Muscle layer of duodenum (tissue), 2 donors: ENCODE measurements around the gene HPS4.

Source experiments
- H3K27ac ChIP-seq: one replicate; pipeline ENCODE4 v1.7.0; 2013; ENCODE audit warnings: mild to moderate bottlenecking, low read length
- H3K27me3 ChIP-seq: one replicate; pipeline ENCODE4 v1.7.0; 2013; ENCODE audit warnings: low read depth, mild to moderate bottlenecking, control low read depth, low read length
- H3K36me3 ChIP-seq, 2 donors: one replicate each; pipeline ENCODE4 v1.7.0; 2013; ENCODE audit warnings: low read length in 2 of 2, control low read depth in 1 of 2, mild to moderate bottlenecking in 1 of 2; ENCODE audit not compliant: insufficient read depth in 2 of 2, control insufficient read depth in 1 of 2
- H3K4me1 ChIP-seq, 2 donors: one replicate each; pipeline ENCODE4 v1.7.0; 2013; ENCODE audit warnings: low read length in 2 of 2, mild to moderate bottlenecking in 2 of 2, control low read depth in 1 of 2, moderate library complexity in 1 of 2; ENCODE audit not compliant: insufficient read depth in 2 of 2, control insufficient read depth in 1 of 2
- H3K4me3 ChIP-seq, 2 donors: one replicate each; pipeline ENCODE4 v1.7.0; 2013; ENCODE audit warnings: low read length in 2 of 2, low read depth in 1 of 2, mild to moderate bottlenecking in 1 of 2
- H3K9me3 ChIP-seq, 2 donors: one replicate each; pipeline ENCODE4 v1.7.0; 2013; ENCODE audit warnings: low read length in 2 of 2, control low read depth in 1 of 2, mild to moderate bottlenecking in 1 of 2; ENCODE audit not compliant: control insufficient read depth in 1 of 2
- donor health status: healthy.

The HPS4 gene

GRCh38 chr22:26492220-26492619, 8.6 kb upstream of the HPS4 start:
- no peak overlapping the region for H3K27ac ChIP-seq
- H3K27me3 ChIP-seq: no peaks in the 10 kb centered on the region
- peaks cover 77 to 91% of the 10 kb centered on the region in 2 donors for H3K36me3 ChIP-seq

GRCh38 chr22:26489447-26490036, 6.0 kb upstream of the HPS4 start:
- no peaks in the 10 kb centered on the region for H3K9me3 ChIP-seq
- no peak overlapping the region for H3K27ac ChIP-seq
- H3K27me3 ChIP-seq: no peaks in the 10 kb centered on the region
- H3K4me1 ChIP-seq: peaks cover 3 to 15% of the 10 kb centered on the region in 2 donors
- H3K4me3 ChIP-seq: no peak overlapping the region
- H3K36me3 ChIP-seq: peaks cover 56 to 68% of the 10 kb centered on the region in 2 donors

More at GRCh38 chr22:26492220-26492619, 8.6 kb upstream of the HPS4 start:
- H3K9me3 ChIP-seq: no peaks in the 10 kb centered on the region
- H3K4me1 ChIP-seq: no peaks in the 10 kb centered on the region
- H3K4me3 ChIP-seq: no peak overlapping the region

- no peaks in the 10 kb centered on the region for H3K27me3 ChIP-seq
- no peaks in the 10 kb centered on the region for H3K9me3 ChIP-seq
- peaks cover 8 to 22% of the 10 kb centered on the region in 2 donors for H3K4me1 ChIP-seq
- H3K27ac ChIP-seq: no peak overlapping the region
- peaks cover 42 to 53% of the 10 kb centered on the region in 2 donors for H3K36me3 ChIP-seq
- H3K4me3 ChIP-seq: no peak overlapping the region
Measured at GRCh38 chr22:26487996-26488395, 4.4 kb upstream of the HPS4 start.

GRCh38 chr22:26486394-26486793, 2.8 kb upstream of the HPS4 start:
- H3K9me3 ChIP-seq: no peaks in the 10 kb centered on the region
- no peak overlapping the region for H3K27ac ChIP-seq
- H3K27me3 ChIP-seq: no peaks in the 10 kb centered on the region
- H3K4me1 ChIP-seq: peaks cover 8 to 38% of the 10 kb centered on the region in 2 donors
- H3K36me3 ChIP-seq: peaks cover 30 to 37% of the 10 kb centered on the region in 2 donors
- no peak overlapping the region for H3K4me3 ChIP-seq

DNA sequence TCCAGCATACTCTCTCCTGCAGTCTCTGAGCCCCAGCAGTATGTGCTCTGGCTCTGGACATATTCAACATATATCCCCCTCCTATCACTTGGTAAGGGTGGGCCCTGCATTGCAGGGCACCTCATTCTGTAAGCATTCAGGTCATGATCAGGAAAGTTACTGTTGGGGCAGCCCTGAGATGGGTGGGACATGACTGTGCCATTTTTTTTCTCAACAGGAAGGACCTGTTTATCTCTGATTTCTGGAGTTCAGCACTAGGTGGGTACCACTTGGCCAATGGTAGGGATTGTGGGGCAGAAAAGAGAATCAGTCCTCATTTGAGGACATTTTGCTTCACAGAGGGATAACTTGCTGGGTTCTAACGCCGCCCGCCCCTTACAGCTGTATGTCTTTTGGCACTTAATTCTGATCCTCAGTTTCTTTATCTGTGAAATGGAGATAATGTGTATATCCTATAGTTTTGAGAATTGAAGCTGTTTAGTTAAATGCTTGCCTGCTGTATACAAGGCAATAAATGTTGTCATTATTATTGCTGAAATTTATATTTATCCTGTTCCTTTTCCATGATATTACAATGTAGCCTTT, 2.3 kb upstream of the HPS4 start:
- Histone ChIP-seq H3K27me3 (no peaks in the 10 kb centered on the region), H3K9me3 (no peaks in the 10 kb centered on the region), H3K36me3 (peaks cover 30 to 32% of the 10 kb centered on the region in 2 donors), H3K4me1 (peaks cover 8 to 43% of the 10 kb centered on the region in 2 donors), H3K4me3 (no peak overlapping the region), H3K27ac (no peak overlapping the region)

GRCh38 chr22:26485013-26485412, 1.4 kb upstream of the HPS4 start:
- Histone ChIP-seq H3K27ac (no peak overlapping the region), H3K9me3 (no peaks in the 10 kb centered on the region)

DNA sequence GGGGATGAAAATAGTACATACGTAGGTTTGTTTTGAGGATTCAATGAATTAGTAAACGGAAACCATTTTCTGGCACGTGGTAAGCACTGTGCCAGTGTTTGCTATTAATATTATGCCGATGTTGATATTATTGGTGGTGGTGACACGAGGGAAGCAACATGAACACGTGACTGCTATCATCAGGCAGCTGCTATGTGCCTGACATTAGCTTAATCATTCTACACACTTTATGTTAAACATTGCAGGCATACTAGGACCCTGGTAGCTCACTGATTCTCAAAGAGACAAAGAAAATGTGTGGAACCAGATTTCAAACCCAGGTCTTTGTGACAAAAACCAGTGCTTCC, 750 bp upstream of the HPS4 start:
- Histone ChIP-seq H3K27ac (peak overlapping the region; percentile 84), H3K4me1 (peaks cover 8 to 59% of the 10 kb centered on the region in 2 donors), H3K27me3 (no peaks in the 10 kb centered on the region), H3K4me3 (peak overlapping the region; percentile 93 to 94), H3K9me3 (no peaks in the 10 kb centered on the region), H3K36me3 (peaks cover 17 to 19% of the 10 kb centered on the region in 2 donors)

More at GRCh38 chr22:26485013-26485412, 1.4 kb upstream of the HPS4 start:
- Histone ChIP-seq H3K36me3 (peaks cover 24 to 26% of the 10 kb centered on the region in 2 donors), H3K27me3 (no peaks in the 10 kb centered on the region), H3K4me3 (no peak overlapping the region), H3K4me1 (peaks cover 8 to 52% of the 10 kb centered on the region in 2 donors)

- Histone ChIP-seq H3K4me3 (peak overlapping the region; percentile 93 to 94), H3K27ac (peak overlapping the region; percentile 91), H3K4me1 (peaks cover 15 to 63% of the 10 kb centered on the region in 2 donors), H3K9me3 (no peaks in the 10 kb centered on the region), H3K36me3 (peaks cover 5 to 6% of the 10 kb centered on the region in 2 donors), H3K27me3 (no peaks in the 10 kb centered on the region)
Measured at GRCh38 chr22:26483043-26483438, 542 bp downstream of the HPS4 start.

DNA sequence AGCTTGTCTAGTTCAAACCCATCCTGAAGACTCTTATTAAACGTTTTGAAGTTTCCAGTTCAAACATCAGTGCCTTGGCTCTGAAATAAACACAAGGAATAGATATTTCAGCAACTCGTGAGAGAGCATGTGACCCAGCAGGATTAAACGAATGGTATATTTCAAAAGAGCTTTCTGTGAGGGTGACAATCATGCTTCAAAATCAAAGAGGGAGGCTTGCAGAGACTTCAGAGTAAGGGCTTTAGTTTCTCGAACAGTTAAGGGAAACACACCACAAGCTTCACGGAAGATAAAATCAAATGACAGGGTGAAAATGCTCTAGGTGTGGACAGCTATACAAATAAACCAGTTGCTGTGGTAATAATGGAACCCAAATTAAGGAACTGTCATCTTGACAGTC, 1.4 kb downstream of the HPS4 start:
- H3K27ac ChIP-seq: no peak overlapping the region
- H3K4me1 ChIP-seq: peaks cover 15 to 63% of the 10 kb centered on the region in 2 donors
- H3K36me3 ChIP-seq: peaks cover under 1 to 6% of the 10 kb centered on the region in 2 donors
- no peaks in the 10 kb centered on the region for H3K9me3 ChIP-seq
- no peak overlapping the region for H3K4me3 ChIP-seq
- H3K27me3 ChIP-seq: no peaks in the 10 kb centered on the region

DNA sequence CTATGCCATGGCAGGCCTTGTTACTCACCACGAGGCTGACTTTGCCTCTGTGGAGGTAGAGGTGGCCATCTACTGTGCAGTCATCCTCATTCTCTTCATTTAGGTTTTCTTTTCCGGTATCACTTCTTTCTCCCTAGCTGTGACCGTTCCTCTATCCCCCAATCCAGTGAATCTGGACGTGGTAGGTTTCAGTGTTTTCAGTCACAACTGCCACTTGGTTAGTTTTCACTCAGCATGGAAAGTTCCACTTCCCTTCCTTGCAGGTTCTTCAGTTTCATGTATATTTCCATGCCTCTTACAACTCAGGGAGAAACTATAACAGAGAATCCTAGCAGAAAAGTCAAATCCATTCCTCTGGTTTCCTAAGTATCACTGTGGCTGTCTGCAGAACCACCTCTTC, 1.9 kb downstream of the HPS4 start:
- Histone ChIP-seq H3K9me3 (no peaks in the 10 kb centered on the region), H3K36me3 (peaks cover 5 to 11% of the 10 kb centered on the region in 2 donors), H3K4me1 (peaks cover 15 to 63% of the 10 kb centered on the region in 2 donors), H3K27ac (no peak overlapping the region), H3K4me3 (no peak overlapping the region), H3K27me3 (no peaks in the 10 kb centered on the region)

- H3K4me1 ChIP-seq: peaks cover 15 to 63% of the 10 kb centered on the region in 2 donors
- H3K27me3 ChIP-seq: no peaks in the 10 kb centered on the region
- no peak overlapping the region for H3K27ac ChIP-seq
- peaks cover 9 to 14% of the 10 kb centered on the region in 2 donors for H3K36me3 ChIP-seq
- no peaks in the 10 kb centered on the region for H3K9me3 ChIP-seq
- no peak overlapping the region for H3K4me3 ChIP-seq
Measured at GRCh38 chr22:26481112-26481693, 2.4 kb downstream of the HPS4 start.
